ENCODE data around the gene GRK5. TPM values are rescaled to one million over a fixed set of nuclear protein-coding genes. Genes with fewer than 3 reads are reported as not detected.
A peak's percentile ranks its signal among the peaks of the same experiment; 100 is the strongest.

Gene GRK5
- total RNA-seq, 3 donors from 2014 or later (not counting 1 experiment from before 2014, with no cell fraction given) = 37.6 to 54.3 (median 47.9) TPM

GRCh38 chr10:119190954-119191785 lies 16.2 kb upstream of the GRK5 start:
- H3K4me3 ChIP-seq (ENCODE audit: low read length) = no peak overlapping the region
- intact Hi-C loops (cut with micrococcal nuclease) = no loop called here
- H3K27ac ChIP-seq (ENCODE audit: low read length) = no peak overlapping the region
- no peak for TF ChIP-seq CTCF (IDR thresholded peaks at IDR 0.05)
- Mint-ChIP-seq H3K4me1 (peaks cover 10 to 12% of the 10 kb centered on the region in 2 donors), H3K9me3 (no peaks in the 10 kb centered on the region), H3K27ac (no peak overlapping the region), H3K4me3 (no peak overlapping the region), H3K27me3 (ENCODE audit: low read depth in 2 of 2) (peaks cover 0 to 12% of the 10 kb centered on the region in 2 donors), H3K36me3 (no peaks in the 10 kb centered on the region)
- H3K4me1 ChIP-seq (ENCODE audit: control insufficient read depth, insufficient read depth, low read length) = peaks cover 14% of the 10 kb centered on the region
- no peak for DNase-seq
- no peaks in the 10 kb centered on the region for H3K9me3 ChIP-seq (ENCODE audit: control insufficient read depth, insufficient read depth, low read length)
- no peak for ATAC-seq
- H3K36me3 ChIP-seq (ENCODE audit: control insufficient read depth, insufficient read depth, low read length) = no peaks in the 10 kb centered on the region
- WGBS (ENCODE audit: insufficient coverage) = 50% methylated on average over 4 of the region's 5 CpGs
- no peaks in the 10 kb centered on the region for H3K27me3 ChIP-seq (ENCODE audit: control insufficient read depth, insufficient read depth, low read length)

- H3K27ac Mint-ChIP-seq = no peak overlapping the region
- Histone ChIP-seq H3K9me3 (ENCODE audit: control insufficient read depth, insufficient read depth, low read length) (no peaks in the 10 kb centered on the region), H3K36me3 (ENCODE audit: control insufficient read depth, insufficient read depth, low read length) (no peaks in the 10 kb centered on the region), H3K4me1 (ENCODE audit: control insufficient read depth, insufficient read depth, low read length) (peaks cover 14% of the 10 kb centered on the region), H3K27ac (ENCODE audit: low read length) (no peak overlapping the region), H3K27me3 (ENCODE audit: control insufficient read depth, insufficient read depth, low read length) (no peaks in the 10 kb centered on the region), H3K4me3 (ENCODE audit: low read length) (no peak overlapping the region)
- H3K4me1 Mint-ChIP-seq = peaks cover 10 to 12% of the 10 kb centered on the region in 2 donors
- no peak overlapping the region for H3K4me3 Mint-ChIP-seq
- no peak for TF ChIP-seq CTCF (IDR thresholded peaks at IDR 0.05)
- 78% methylated on average over 3 of the region's 4 CpGs for WGBS (ENCODE audit: insufficient coverage)
- no peaks in the 10 kb centered on the region for H3K36me3 Mint-ChIP-seq
- H3K9me3 Mint-ChIP-seq = no peaks in the 10 kb centered on the region
- no peak for DNase-seq
- ATAC-seq = no peak
- H3K27me3 Mint-ChIP-seq (ENCODE audit: low read depth in 2 of 2) = peaks cover 0 to 12% of the 10 kb centered on the region in 2 donors
- intact Hi-C loops (cut with micrococcal nuclease) = no loop called here
Observed at GRCh38 chr10:119191881-119192280, 15.5 kb upstream of the GRK5 start.

- no peak overlapping the region for H3K4me3 Mint-ChIP-seq
- no peak overlapping the region for H3K27ac ChIP-seq (ENCODE audit: low read length)
Observed at GRCh38 chr10:119197921-119198320, 9.4 kb upstream of the GRK5 start.

More at GRCh38 chr10:119197921-119198320, 9.4 kb upstream of the GRK5 start:
- Mint-ChIP-seq H3K4me1 (peaks cover 16 to 20% of the 10 kb centered on the region in 2 donors), H3K27me3 (ENCODE audit: low read depth in 2 of 2) (peaks cover 0 to 2% of the 10 kb centered on the region in 2 donors), H3K36me3 (no peaks in the 10 kb centered on the region), H3K9me3 (no peaks in the 10 kb centered on the region), H3K27ac (peak overlapping the region; percentile 50 to 75)
- no peaks in the 10 kb centered on the region for H3K4me1 ChIP-seq (ENCODE audit: control insufficient read depth, insufficient read depth, low read length)
- no peaks in the 10 kb centered on the region for H3K36me3 ChIP-seq (ENCODE audit: control insufficient read depth, insufficient read depth, low read length)
- ATAC-seq (peak; percentile 69 to 87 (median 80)), DNase-seq (no peak)
- WGBS (ENCODE audit: insufficient coverage) = 60% methylated on average over 4 of the region's 4 CpGs
- H3K27me3 ChIP-seq (ENCODE audit: control insufficient read depth, insufficient read depth, low read length) = no peaks in the 10 kb centered on the region
- no peak overlapping the region for H3K4me3 ChIP-seq (ENCODE audit: low read length)
- H3K9me3 ChIP-seq (ENCODE audit: control insufficient read depth, insufficient read depth, low read length) = no peaks in the 10 kb centered on the region
- TF ChIP-seq CTCF (IDR thresholded peaks at IDR 0.05) = no peak
- intact Hi-C loops (cut with micrococcal nuclease) = loop anchor here (2.0 kb wide), 1 partner anchor 247 kb away; no protein-coding TSS in a partner anchor

All from natural killer cell (primary cell).